ENCODE data around the gene UBE2O. TPM values are rescaled to one million over a fixed set of nuclear protein-coding genes. Genes with fewer than 3 reads are reported as not detected.
A peak's percentile ranks its signal among the peaks of the same experiment; 100 is the strongest.
"Not testable (repeated sequence)": the region's sequence is repeated elsewhere in the genome, so short reads cannot be mapped to it uniquely, and the experiment has no call there.

The UBE2O gene
- total and polyA plus RNA-seq, 2 experiments from 2014 or later: 7.1 to 17.2 TPM

GRCh38 chr17:76353599-76354316, 99.2 kb downstream of the UBE2O start, which contains the start of gene PRPSAP1:
PRPSAP1 (minus strand) TSS chr17:76353916; CDS start chr17:76353703, 213 bp downstream.
- Histone ChIP-seq H3K9me2 (ENCODE audit: insufficient read depth) (no peaks in the 10 kb centered on the region), H3K9ac (peak within 1 kb of the TSS; percentile 93), H4K20me1 (ENCODE audit: insufficient read depth) (no peaks in the 10 kb centered on the region), H2AFZ (peak within 1 kb of the TSS; percentile 94), H3K79me2 (ENCODE audit: insufficient read depth) (peaks cover 44% of the 10 kb centered on the region), H3K27me3 (replicated peaks; ENCODE audit: insufficient read depth) (no peaks in the 10 kb centered on the region), H3K9me3 (ENCODE audit: low read depth) (no peaks in the 10 kb centered on the region), H3K4me3 (peak within 1 kb of the TSS; percentile 84), H3K4me1 (ENCODE audit: insufficient read depth) (peaks cover 6% of the 10 kb centered on the region; the same call in 1 of the 2 replicates), H3K4me2 (ENCODE audit: unreplicated experiment) (peak within 1 kb of the TSS; percentile 96), H3F3A (ENCODE audit: insufficient read depth) (no peaks in the 10 kb centered on the region; the same call in 1 of the 2 replicates), H3K27ac (peak within 1 kb of the TSS; percentile 86), H3K36me3 (ENCODE audit: low read depth) (no peaks in the 10 kb centered on the region)
- DNase-seq: peak; percentile 98
- no peak for TF ChIP-seq EZH2 (IDR thresholded peaks at IDR 0.05; ENCODE audit: insufficient read depth, poor library complexity, severe bottlenecking)
- no peak for TF ChIP-seq EZH2phosphoT487 (IDR thresholded peaks at IDR 0.05; ENCODE audit: insufficient read depth, low read depth)
- in situ Hi-C loops (cut with MboI): no loop called here
- WGBS, 2 experiments (ENCODE audit: low coverage in 1 of 2, low lambda C conversion rate in 2 of 2, missing lambda C conversion rate in 2 of 2): 1% methylated on average over 29 to 67 of the region's 75 CpGs

- H3K9me3 ChIP-seq (ENCODE audit: low read depth): no peaks in the 10 kb centered on the region
- peak overlapping the region; percentile 96 for H3K4me2 ChIP-seq (ENCODE audit: unreplicated experiment)
- no peaks in the 10 kb centered on the region; the same call in 1 of the 2 replicates for H3F3A ChIP-seq (ENCODE audit: insufficient read depth)
- in situ Hi-C loops (cut with MboI): no loop called here
- H3K4me3 ChIP-seq: peak overlapping the region; percentile 84
- H3K4me1 ChIP-seq (ENCODE audit: insufficient read depth): peaks cover 6% of the 10 kb centered on the region; the same call in 1 of the 2 replicates
- peak overlapping the region; percentile 86 for H3K27ac ChIP-seq
- H3K9me2 ChIP-seq (ENCODE audit: insufficient read depth): no peaks in the 10 kb centered on the region
- no peak for TF ChIP-seq EZH2phosphoT487 (IDR thresholded peaks at IDR 0.05; ENCODE audit: insufficient read depth, low read depth)
- no peak for TF ChIP-seq EZH2 (IDR thresholded peaks at IDR 0.05; ENCODE audit: insufficient read depth, poor library complexity, severe bottlenecking)
- H3K36me3 ChIP-seq (ENCODE audit: low read depth): no peaks in the 10 kb centered on the region
- 1 to 3% methylated on average over 29 to 32 of the region's 51 CpGs for WGBS, 2 experiments (ENCODE audit: low coverage in 1 of 2, low lambda C conversion rate in 2 of 2, missing lambda C conversion rate in 2 of 2)
- no peaks in the 10 kb centered on the region for H3K27me3 ChIP-seq (replicated peaks; ENCODE audit: insufficient read depth)
- DNase-seq: peak; percentile 61
- no peaks in the 10 kb centered on the region for H4K20me1 ChIP-seq (ENCODE audit: insufficient read depth)
- peaks cover 48% of the 10 kb centered on the region for H3K79me2 ChIP-seq (ENCODE audit: insufficient read depth)
- H3K9ac ChIP-seq: peak overlapping the region; percentile 93
- H2AFZ ChIP-seq: peak overlapping the region; percentile 94
Measured at GRCh38 chr17:76353004-76353598, 99.9 kb downstream of the UBE2O start.

- Histone ChIP-seq H3K4me3 (peak overlapping the region; percentile 28; the same call in 1 of the 2 replicates), H3K9ac (no peak overlapping the region), H3K4me2 (ENCODE audit: unreplicated experiment) (no peak overlapping the region), H3K27ac (no peak overlapping the region), H3K4me1 (ENCODE audit: insufficient read depth) (peaks cover 6% of the 10 kb centered on the region; the same call in 1 of the 2 replicates), H3K27me3 (replicated peaks; ENCODE audit: insufficient read depth) (no peaks in the 10 kb centered on the region), H2AFZ (no peak overlapping the region), H3F3A (ENCODE audit: insufficient read depth) (no peaks in the 10 kb centered on the region; the same call in 1 of the 2 replicates), H3K36me3 (ENCODE audit: low read depth) (peaks cover 3% of the 10 kb centered on the region; the same call in 1 of the 2 replicates), H3K79me2 (ENCODE audit: insufficient read depth) (peaks cover 48% of the 10 kb centered on the region), H3K9me2 (ENCODE audit: insufficient read depth) (no peaks in the 10 kb centered on the region), H4K20me1 (ENCODE audit: insufficient read depth) (no peaks in the 10 kb centered on the region), H3K9me3 (ENCODE audit: low read depth) (no peaks in the 10 kb centered on the region)
- no peak for DNase-seq
- in situ Hi-C loops (cut with MboI): no loop called here
- 96% methylated on average over 9 of the region's 9 CpGs for WGBS, 2 experiments (ENCODE audit: low coverage in 1 of 2, low lambda C conversion rate in 2 of 2, missing lambda C conversion rate in 2 of 2)
- no peak for TF ChIP-seq EZH2phosphoT487 (IDR thresholded peaks at IDR 0.05; ENCODE audit: insufficient read depth, low read depth)
- TF ChIP-seq EZH2 (IDR thresholded peaks at IDR 0.05; ENCODE audit: insufficient read depth, poor library complexity, severe bottlenecking): no peak
Measured at GRCh38 chr17:76351526-76352071, 101.4 kb downstream of the UBE2O start.

- no peak overlapping the region for H3K4me2 ChIP-seq (ENCODE audit: unreplicated experiment)
- no peaks in the 10 kb centered on the region for H3K27me3 ChIP-seq (replicated peaks; ENCODE audit: insufficient read depth)
- H3K79me2 ChIP-seq (ENCODE audit: insufficient read depth): peaks cover 48% of the 10 kb centered on the region
- no peaks in the 10 kb centered on the region; the same call in 1 of the 2 replicates for H3F3A ChIP-seq (ENCODE audit: insufficient read depth)
- 82 to 85% methylated on average over 5 of the region's 5 CpGs for WGBS, 2 experiments (ENCODE audit: low coverage in 1 of 2, low lambda C conversion rate in 2 of 2, missing lambda C conversion rate in 2 of 2)
- H3K9me2 ChIP-seq (ENCODE audit: insufficient read depth): no peaks in the 10 kb centered on the region
- TF ChIP-seq EZH2phosphoT487 (IDR thresholded peaks at IDR 0.05; ENCODE audit: insufficient read depth, low read depth) (no peak), EZH2 (IDR thresholded peaks at IDR 0.05; ENCODE audit: insufficient read depth, poor library complexity, severe bottlenecking) (no peak)
- DNase-seq: no peak
- H3K9me3 ChIP-seq (ENCODE audit: low read depth): no peaks in the 10 kb centered on the region
- no peak overlapping the region for H3K4me3 ChIP-seq
- in situ Hi-C loops (cut with MboI): no loop called here
- H3K27ac ChIP-seq: no peak overlapping the region
- no peaks in the 10 kb centered on the region for H4K20me1 ChIP-seq (ENCODE audit: insufficient read depth)
- H3K36me3 ChIP-seq (ENCODE audit: low read depth): peaks cover 3% of the 10 kb centered on the region; the same call in 1 of the 2 replicates
- H3K4me1 ChIP-seq (ENCODE audit: insufficient read depth): peaks cover 6% of the 10 kb centered on the region; the same call in 1 of the 2 replicates
- no peak overlapping the region for H2AFZ ChIP-seq
- no peak overlapping the region for H3K9ac ChIP-seq
Measured at GRCh38 chr17:76350463-76350862, 102.5 kb downstream of the UBE2O start.

GRCh38 chr17:76346936-76347335, 106.0 kb downstream of the UBE2O start:
- H4K20me1 ChIP-seq (ENCODE audit: insufficient read depth); H3K27ac ChIP-seq; H3K4me2 ChIP-seq (ENCODE audit: unreplicated experiment); H3F3A ChIP-seq (ENCODE audit: insufficient read depth); H3K27me3 ChIP-seq (replicated peaks; ENCODE audit: insufficient read depth); H3K9ac ChIP-seq; H3K36me3 ChIP-seq (ENCODE audit: low read depth); H3K9me3 ChIP-seq (ENCODE audit: low read depth); H3K9me2 ChIP-seq (ENCODE audit: insufficient read depth); DNase-seq; H2AFZ ChIP-seq; in situ Hi-C loops (cut with MboI); H3K4me3 ChIP-seq; H3K4me1 ChIP-seq (ENCODE audit: insufficient read depth): not testable (repeated sequence)
- peaks cover 36% of the 10 kb centered on the region for H3K79me2 ChIP-seq (ENCODE audit: insufficient read depth)
- WGBS, 2 experiments (ENCODE audit: low coverage in 1 of 2, low lambda C conversion rate in 2 of 2, missing lambda C conversion rate in 2 of 2): 95 to 98% methylated on average over 10 to 11 of the region's 11 CpGs
